Mesenchymal stem cell (in vitro differentiated cells and primary cell): ENCODE data around the gene EEF1B2.
"Not testable (repeated sequence)": the region's sequence is repeated elsewhere in the genome, so short reads cannot be mapped to it uniquely, and the experiment has no call there.

Source experiments
- DNase-seq: peaks from one replicate; pipeline ENCODE4 v3.0.0-alpha.2; 2013
- H2AFZ ChIP-seq: one replicate; pipeline ENCODE4 v1.6.1; 2013; ENCODE audit warnings: low read depth, mild to moderate bottlenecking, control low read depth, inconsistent platforms, low read length, moderate library complexity
- H2AK5ac ChIP-seq: 2 replicates; pipeline ENCODE4 v1.6.1; 2013; ENCODE audit warnings: low read length, moderate library complexity, mild to moderate bottlenecking, inconsistent platforms; ENCODE audit not compliant: severe bottlenecking
- H2BK120ac ChIP-seq: one replicate; pipeline ENCODE4 v1.6.1; 2013; ENCODE audit warnings: low read depth, mild to moderate bottlenecking, inconsistent platforms, low read length, moderate library complexity
- H2BK12ac ChIP-seq, 2 experiments: one replicate each; pipeline ENCODE4 v1.6.1; 2013; ENCODE audit warnings: inconsistent platforms in 2 of 2, low read length in 2 of 2, mild to moderate bottlenecking in 2 of 2, moderate library complexity in 2 of 2, control low read depth in 1 of 2
- H2BK15ac ChIP-seq: one replicate; pipeline ENCODE4 v1.6.1; 2013; ENCODE audit warnings: mild to moderate bottlenecking, low read depth, inconsistent platforms; ENCODE audit not compliant: poor library complexity, severe bottlenecking
- H2BK5ac ChIP-seq: 2 replicates; pipeline ENCODE4 v1.6.1; 2013; ENCODE audit warnings: low read depth, mild to moderate bottlenecking, low read length, control low read depth, inconsistent platforms; ENCODE audit not compliant: poor library complexity, severe bottlenecking
- H3K14ac ChIP-seq, 2 experiments: one replicate each; pipeline ENCODE4 v1.6.1; 2013; ENCODE audit warnings: inconsistent platforms in 2 of 2, low read length in 2 of 2, control low read depth in 1 of 2, mild to moderate bottlenecking in 1 of 2, moderate library complexity in 1 of 2
- H3K18ac ChIP-seq, 2 experiments: one replicate each; pipeline ENCODE4 v1.6.1; 2013; ENCODE audit warnings: inconsistent platforms in 2 of 2, low read length in 2 of 2, control low read depth in 1 of 2, low read depth in 1 of 2, mild to moderate bottlenecking in 1 of 2
- H3K23ac ChIP-seq, 2 experiments: one replicate each; pipeline ENCODE4 v1.6.1; 2013; ENCODE audit warnings: inconsistent platforms in 2 of 2, low read length in 2 of 2, mild to moderate bottlenecking in 2 of 2, moderate library complexity in 2 of 2, control low read depth in 1 of 2
- H3K27ac ChIP-seq: 2 replicates; pipeline ENCODE4 v1.5.1; 2013; ENCODE audit warnings: mild to moderate bottlenecking, moderate library complexity, low read length, control low read depth, inconsistent platforms; ENCODE audit not compliant: poor library complexity, severe bottlenecking
- H3K27me3 ChIP-seq, 2 experiments: 2 replicates each; pipeline versions ENCODE4 v1.6.1 to v1.7.0; 2013; ENCODE audit warnings: low read length in 2 of 2, mild to moderate bottlenecking in 2 of 2, moderate library complexity in 2 of 2, control low read depth in 1 of 2, inconsistent platforms in 1 of 2; ENCODE audit not compliant: control insufficient read depth in 1 of 2, insufficient read depth in 1 of 2
- H3K36me3 ChIP-seq, 2 experiments: 2 replicates each; pipeline versions ENCODE4 v1.6.1 to v1.7.0; 2013; ENCODE audit warnings: low read length in 2 of 2, control low read depth in 1 of 2, inconsistent platforms in 1 of 2, low read depth in 1 of 2, mild to moderate bottlenecking in 1 of 2; ENCODE audit not compliant: insufficient read depth in 2 of 2, control insufficient read depth in 1 of 2
- H3K4ac ChIP-seq, 2 experiments: one replicate each; pipeline ENCODE4 v1.6.1; 2013; ENCODE audit warnings: inconsistent platforms in 2 of 2, low read length in 2 of 2, mild to moderate bottlenecking in 2 of 2, moderate library complexity in 2 of 2, control low read depth in 1 of 2, low read depth in 1 of 2
- H3K4me1 ChIP-seq: 2 replicates; pipeline ENCODE4 v1.6.1; 2013; ENCODE audit warnings: low read depth, low read length, control low read depth; ENCODE audit not compliant: control insufficient read depth, insufficient read depth
- H3K4me2 ChIP-seq: 2 replicates; pipeline ENCODE4 v1.6.1; 2013; ENCODE audit warnings: low read length, mild to moderate bottlenecking, inconsistent platforms; ENCODE audit not compliant: poor library complexity, severe bottlenecking
- H3K4me3 ChIP-seq, 2 experiments: 2 replicates each; pipeline versions ENCODE4 v1.5.1 to v1.7.0; 2013; ENCODE audit warnings: low read length in 2 of 2, mild to moderate bottlenecking in 2 of 2, control low read depth in 1 of 2, low read depth in 1 of 2; ENCODE audit not compliant: insufficient read depth in 1 of 2
- H3K79me1 ChIP-seq: replicated peaks from 2 replicates; pipeline ENCODE4 v1.6.1; 2013; ENCODE audit warnings: mild to moderate bottlenecking, control low read depth, low read length, inconsistent platforms; ENCODE audit not compliant: poor library complexity, severe bottlenecking
- H3K9ac ChIP-seq: 2 replicates; pipeline ENCODE4 v1.7.0; 2013; ENCODE audit warnings: mild to moderate bottlenecking, low read length, moderate library complexity
- H3K9me3 ChIP-seq: 2 replicates; pipeline ENCODE4 v1.7.0; 2013; ENCODE audit warnings: mild to moderate bottlenecking, low read length; ENCODE audit not compliant: control insufficient read depth
- H4K8ac ChIP-seq: one replicate; pipeline ENCODE4 v1.6.1; 2013; ENCODE audit warnings: inconsistent platforms, mild to moderate bottlenecking, low read length, moderate library complexity
- H4K91ac ChIP-seq: one replicate; pipeline ENCODE4 v1.6.1; 2013; ENCODE audit warnings: mild to moderate bottlenecking, low read length, inconsistent platforms
- WGBS: methylation state at CpG from one replicate; pipeline ENCODE4 v1.1.7; 2013; ENCODE audit warnings: mixed read lengths; 5-methylcytosine and 5-hydroxymethylcytosine counted together

The EEF1B2 gene

GRCh38 chr2:206158563-206159345 lies 941 bp upstream of the EEF1B2 start:
- peak overlapping the region; percentile 84 to 95 for H3K4ac ChIP-seq
- peak overlapping the region in 1 of 2 experiments; percentile 2 for H3K23ac ChIP-seq
- peaks cover 3% of the 10 kb centered on the region for H3K4me1 ChIP-seq
- peak overlapping the region; percentile 81 for H4K8ac ChIP-seq
- peak overlapping the region; percentile 30 for H4K91ac ChIP-seq
- DNase-seq = peak; percentile 65
- peak overlapping the region; percentile 45 for H3K4me2 ChIP-seq
- H3K27ac ChIP-seq = peak overlapping the region; percentile 75
- peak overlapping the region; percentile 63 to 88 for H3K4me3 ChIP-seq
- peak overlapping the region; percentile 50 to 59 for H3K18ac ChIP-seq
- H3K9me3 ChIP-seq = no peaks in the 10 kb centered on the region
- no peaks in the 10 kb centered on the region for H3K79me1 ChIP-seq
- H2BK12ac ChIP-seq = no peak overlapping the region
- peaks cover 18 to 30% of the 10 kb centered on the region in 2 experiments for H3K36me3 ChIP-seq
- H2BK120ac ChIP-seq = peak overlapping the region; percentile 56
- H3K14ac ChIP-seq = no peak overlapping the region
- peak overlapping the region; percentile 25 for H2AK5ac ChIP-seq
- H3K9ac ChIP-seq = peak overlapping the region; percentile 92
- H3K27me3 ChIP-seq = no peaks in the 10 kb centered on the region
- H2AFZ ChIP-seq = no peak overlapping the region
- no peak overlapping the region for H2BK15ac ChIP-seq
- 2% methylated on average over 33 of the region's 33 CpGs for WGBS
- H2BK5ac ChIP-seq = peak overlapping the region; percentile 75

- DNase-seq = no peak
- Histone ChIP-seq H3K9ac (peak overlapping the region; percentile 92), H3K4ac (peak overlapping the region in 1 of 2 experiments; percentile 78), H3K9me3 (no peaks in the 10 kb centered on the region), H3K18ac (peak overlapping the region; percentile 55 to 64), H2BK120ac (peak overlapping the region; percentile 15), H3K79me1 (peaks cover 2% of the 10 kb centered on the region), H2BK15ac (no peak overlapping the region), H3K36me3 (peaks cover 15 to 36% of the 10 kb centered on the region in 2 experiments), H3K4me3 (peak overlapping the region; percentile 76 to 88), H3K23ac (no peak overlapping the region), H3K4me1 (peaks cover 2% of the 10 kb centered on the region), H2AK5ac (no peak overlapping the region), H2BK5ac (peak overlapping the region; percentile 11), H3K14ac (peak overlapping the region in 1 of 2 experiments; percentile 35), H3K4me2 (peak overlapping the region; percentile 92), H2BK12ac (no peak overlapping the region), H3K27ac (peak overlapping the region; percentile 97), H3K27me3 (no peaks in the 10 kb centered on the region), H4K91ac (no peak overlapping the region), H4K8ac (peak overlapping the region; percentile 7), H2AFZ (no peak overlapping the region)
- 5% methylated on average over 30 of the region's 30 CpGs for WGBS
Measured at GRCh38 chr2:206160125-206160806, 571 bp downstream of the EEF1B2 start.

- H3K9ac ChIP-seq = peak overlapping the region; percentile 92
- H2BK5ac ChIP-seq = no peak overlapping the region
- no peak overlapping the region for H3K27ac ChIP-seq
- H4K91ac ChIP-seq = no peak overlapping the region
- no peaks in the 10 kb centered on the region for H3K27me3 ChIP-seq
- H3K4me2 ChIP-seq = peak overlapping the region; percentile 92
- H3K4ac ChIP-seq = no peak overlapping the region
- peaks cover 2% of the 10 kb centered on the region for H3K79me1 ChIP-seq
- peaks cover 2% of the 10 kb centered on the region for H3K4me1 ChIP-seq
- H2AFZ ChIP-seq = no peak overlapping the region
- no peak overlapping the region for H2BK120ac ChIP-seq
- no peaks in the 10 kb centered on the region for H3K9me3 ChIP-seq
- no peak overlapping the region for H4K8ac ChIP-seq
- no peak for DNase-seq
- no peak overlapping the region for H2BK15ac ChIP-seq
- H3K18ac ChIP-seq = no peak overlapping the region
- WGBS = 93% methylated on average over 1 of the region's 2 CpGs
- H3K14ac ChIP-seq = no peak overlapping the region
- H3K23ac ChIP-seq = peak overlapping the region in 1 of 2 experiments; percentile 67
- H2AK5ac ChIP-seq = peak overlapping the region; percentile 19
- peak overlapping the region; percentile 34 to 88 for H3K4me3 ChIP-seq
- H3K36me3 ChIP-seq = peaks cover 11 to 37% of the 10 kb centered on the region in 2 experiments
- no peak overlapping the region for H2BK12ac ChIP-seq
Measured at GRCh38 chr2:206160807-206161179, 1.1 kb downstream of the EEF1B2 start.

- not testable (repeated sequence) for H3K4me2 ChIP-seq, H3K14ac ChIP-seq, H3K4me1 ChIP-seq, H2AK5ac ChIP-seq, H4K91ac ChIP-seq, H2BK15ac ChIP-seq, H2BK120ac ChIP-seq, H3K4ac ChIP-seq, H3K79me1 ChIP-seq, H3K23ac ChIP-seq, H3K9me3 ChIP-seq, H3K4me3 ChIP-seq, H3K18ac ChIP-seq, H2BK5ac ChIP-seq, H3K27me3 ChIP-seq, H2AFZ ChIP-seq, H4K8ac ChIP-seq, H3K27ac ChIP-seq, H2BK12ac ChIP-seq
- DNase-seq = peak; percentile 28
- Histone ChIP-seq H3K9ac (peak overlapping the region; percentile 92), H3K36me3 (peaks cover 11 to 42% of the 10 kb centered on the region in 2 experiments)
- 100% methylated on average over 3 of the region's 4 CpGs for WGBS
Measured at GRCh38 chr2:206162401-206162800, 2.7 kb downstream of the EEF1B2 start.
